Measurements from ENCODE around the gene ZNF154.
A peak's percentile ranks its signal among the peaks of the same experiment; 100 is the strongest.

Gene ZNF154

GRCh38 chr19:57672466-57672865 is 36.5 kb downstream of the ZNF154 start:
- DNase-seq: no peak

- no peak for DNase-seq
These were observed 37.7 kb downstream of the ZNF154 start for GRCh38 chr19:57671124-57671895.

- no peak for DNase-seq
These were observed 40.4 kb downstream of the ZNF154 start, which contains the start of gene ZSCAN4 for GRCh38 chr19:57668635-57669034. Gene ZSCAN4 (plus strand): TSS chr19:57668935. CDS start chr19:57676146, 7,211 bp downstream.

- DNase-seq: no peak
These were observed 41.8 kb downstream of the ZNF154 start for GRCh38 chr19:57667228-57667627.

GRCh38 chr19:57665261-57665806 is 43.7 kb downstream of the ZNF154 start:
- DNase-seq: no peak

GRCh38 chr19:57664269-57665127 is 44.5 kb downstream of the ZNF154 start:
- peak; percentile 57 for DNase-seq

- DNase-seq: no peak
These were observed 52.7 kb downstream of the ZNF154 start for GRCh38 chr19:57656346-57656745.

GRCh38 chr19:57655443-57655842 is 53.6 kb downstream of the ZNF154 start:
- no peak for DNase-seq

- DNase-seq: no peak
These were observed 55.3 kb downstream of the ZNF154 start for GRCh38 chr19:57653689-57654088.

- DNase-seq: no peak
These were observed 57.4 kb downstream of the ZNF154 start for GRCh38 chr19:57651654-57651996.

GRCh38 chr19:57648331-57649003 is 60.5 kb downstream of the ZNF154 start:
- no peak for DNase-seq

Measured in fibroblast of upper back skin (primary cell).